WI38 (cell line): ENCODE measurements around the gene TRIM38.

Experiments
- H3K4me3 ChIP-seq: 2 replicates; pipeline ENCODE4 v1.5.1; 2011; ENCODE audit warnings: low read depth, mild to moderate bottlenecking, control low read depth, low read length
- CTCF ChIP-seq: IDR thresholded peaks from 2 replicates; pipeline ENCODE4 v1.5.1; 2012; ENCODE audit warnings: low read depth, mild to moderate bottlenecking, control low read depth, low read length

The TRIM38 gene

GRCh38 chr6:26026833-26027490, 64.4 kb downstream of the TRIM38 start:
- no peak for TF ChIP-seq CTCF
- H3K4me3 ChIP-seq: peak overlapping the region; percentile 82

GRCh38 chr6:26027491-26028211, 65.0 kb downstream of the TRIM38 start:
- peak overlapping the region; percentile 82 for H3K4me3 ChIP-seq
- no peak for TF ChIP-seq CTCF

GRCh38 chr6:26028212-26028745, 65.7 kb downstream of the TRIM38 start:
- no peak overlapping the region for H3K4me3 ChIP-seq

GRCh38 chr6:26028746-26029569, 66.4 kb downstream of the TRIM38 start:
- no peak for TF ChIP-seq CTCF
- H3K4me3 ChIP-seq: no peak overlapping the region

More at GRCh38 chr6:26028212-26028745, 65.7 kb downstream of the TRIM38 start:
- TF ChIP-seq CTCF: no peak

GRCh38 chr6:26029570-26029856, 66.9 kb downstream of the TRIM38 start:
- no peak for TF ChIP-seq CTCF
- H3K4me3 ChIP-seq: no peak overlapping the region

- no peak overlapping the region; the same call in 1 of the 2 replicates for H3K4me3 ChIP-seq
- TF ChIP-seq CTCF: no peak
These were observed 67.5 kb downstream of the TRIM38 start for GRCh38 chr6:26029857-26030653.
